HEK293 (cell line): ENCODE measurements around the gene MYOF.

Source experiments
- GLI4 ChIP-seq: fragments of 450-650 bp; formaldehyde crosslinking; IDR thresholded peaks from 2 replicates; pipeline ENCODE4 v1.5.1; 2016; ENCODE audit warnings: missing biosample characterization, missing genetic modification characterization
- REST ChIP-seq: fragments of 450-650 bp; formaldehyde crosslinking; IDR thresholded peaks from 2 replicates; pipeline ENCODE4 v1.5.1; 2016; ENCODE audit warnings: missing biosample characterization, missing genetic modification characterization
- YY1 ChIP-seq: fragments of 450-650 bp; formaldehyde crosslinking; IDR thresholded peaks from 2 replicates; pipeline ENCODE4 v1.5.1; 2018; ENCODE audit warnings: missing biosample characterization, missing genetic modification characterization
- ZBTB49 ChIP-seq: fragments of 450-650 bp; formaldehyde crosslinking; IDR thresholded peaks from 2 replicates; pipeline ENCODE4 v1.5.1; 2016; ENCODE audit warnings: missing biosample characterization, missing genetic modification characterization, low read depth
- ZBTB7A ChIP-seq: fragments of 450-650 bp; formaldehyde crosslinking; IDR thresholded peaks from 2 replicates; pipeline ENCODE4 v1.5.1; 2016; ENCODE audit warnings: low read depth, missing biosample characterization, missing genetic modification characterization
- ZNF140 ChIP-seq: fragments of 450-650 bp; formaldehyde crosslinking; IDR thresholded peaks from 2 replicates; pipeline ENCODE4 v1.5.1; 2016; ENCODE audit warnings: missing biosample characterization, missing genetic modification characterization
- ZNF549 ChIP-seq: fragments of 450-650 bp; IDR thresholded peaks from 2 replicates; pipeline ENCODE4 v1.5.1; 2018; ENCODE audit warnings: missing biosample characterization, missing genetic modification characterization, mild to moderate bottlenecking, inconsistent platforms, moderate library complexity
- ZNF610 ChIP-seq: fragments of 450-650 bp; formaldehyde crosslinking; IDR thresholded peaks from 2 replicates; pipeline ENCODE4 v1.5.1; 2016; ENCODE audit warnings: missing biosample characterization, missing genetic modification characterization, borderline replicate concordance
- TF ChIP-seq, protein P1 (sequence below): fragments of 450-650 bp; formaldehyde crosslinking; IDR thresholded peaks from 2 replicates; pipeline ENCODE4 v1.5.1; 2016; ENCODE audit warnings: missing biosample characterization, missing genetic modification characterization
- TF ChIP-seq, protein P2 (sequence below): fragments of 450-650 bp; formaldehyde crosslinking; IDR thresholded peaks from 2 replicates; pipeline ENCODE4 v1.5.1; 2016; ENCODE audit warnings: missing biosample characterization, missing genetic modification characterization

DNA sequence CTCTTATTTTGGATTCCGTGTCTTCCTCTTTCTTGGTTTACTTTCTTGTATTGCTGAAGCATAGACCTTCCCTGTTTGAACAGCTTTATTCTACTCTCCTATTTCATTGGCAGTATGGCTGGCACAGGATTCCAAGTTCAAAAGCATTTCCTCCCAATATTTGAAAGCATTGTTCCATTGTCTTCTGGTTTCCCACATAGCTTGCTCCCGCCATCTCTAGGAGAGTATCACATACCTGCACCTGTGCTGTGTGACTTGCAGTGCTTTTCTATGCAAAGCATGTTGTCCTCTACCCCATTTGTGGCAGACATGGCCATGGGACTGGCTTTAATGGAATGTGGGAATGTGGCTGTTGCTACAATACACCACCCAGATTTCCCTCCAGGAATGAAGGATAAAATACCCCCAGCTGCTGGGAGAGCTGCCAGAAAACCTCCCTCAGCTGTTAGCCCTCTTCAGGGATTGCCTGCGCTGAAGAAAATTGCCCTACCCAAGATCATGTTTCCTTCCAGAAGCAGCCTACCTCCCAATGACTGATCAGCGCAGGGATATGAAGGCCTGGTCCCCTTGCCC lies 6.9 kb upstream of the MYOF start:
- TF ChIP-seq YY1 (tag by site-specific recombination), result no peak
- TF ChIP-seq GLI4 (tag by site-specific recombination), result no peak
- no peak for TF ChIP-seq ZBTB7A
- TF ChIP-seq, protein P1, sequence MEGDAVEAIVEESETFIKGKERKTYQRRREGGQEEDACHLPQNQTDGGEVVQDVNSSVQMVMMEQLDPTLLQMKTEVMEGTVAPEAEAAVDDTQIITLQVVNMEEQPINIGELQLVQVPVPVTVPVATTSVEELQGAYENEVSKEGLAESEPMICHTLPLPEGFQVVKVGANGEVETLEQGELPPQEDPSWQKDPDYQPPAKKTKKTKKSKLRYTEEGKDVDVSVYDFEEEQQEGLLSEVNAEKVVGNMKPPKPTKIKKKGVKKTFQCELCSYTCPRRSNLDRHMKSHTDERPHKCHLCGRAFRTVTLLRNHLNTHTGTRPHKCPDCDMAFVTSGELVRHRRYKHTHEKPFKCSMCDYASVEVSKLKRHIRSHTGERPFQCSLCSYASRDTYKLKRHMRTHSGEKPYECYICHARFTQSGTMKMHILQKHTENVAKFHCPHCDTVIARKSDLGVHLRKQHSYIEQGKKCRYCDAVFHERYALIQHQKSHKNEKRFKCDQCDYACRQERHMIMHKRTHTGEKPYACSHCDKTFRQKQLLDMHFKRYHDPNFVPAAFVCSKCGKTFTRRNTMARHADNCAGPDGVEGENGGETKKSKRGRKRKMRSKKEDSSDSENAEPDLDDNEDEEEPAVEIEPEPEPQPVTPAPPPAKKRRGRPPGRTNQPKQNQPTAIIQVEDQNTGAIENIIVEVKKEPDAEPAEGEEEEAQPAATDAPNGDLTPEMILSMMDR (tag by site-specific recombination), result no peak
- TF ChIP-seq ZNF549 (tag by site-specific recombination), result no peak
- TF ChIP-seq REST, result no peak
- no peak for TF ChIP-seq ZBTB49
- no peak for TF ChIP-seq ZNF610
- TF ChIP-seq, protein P2, sequence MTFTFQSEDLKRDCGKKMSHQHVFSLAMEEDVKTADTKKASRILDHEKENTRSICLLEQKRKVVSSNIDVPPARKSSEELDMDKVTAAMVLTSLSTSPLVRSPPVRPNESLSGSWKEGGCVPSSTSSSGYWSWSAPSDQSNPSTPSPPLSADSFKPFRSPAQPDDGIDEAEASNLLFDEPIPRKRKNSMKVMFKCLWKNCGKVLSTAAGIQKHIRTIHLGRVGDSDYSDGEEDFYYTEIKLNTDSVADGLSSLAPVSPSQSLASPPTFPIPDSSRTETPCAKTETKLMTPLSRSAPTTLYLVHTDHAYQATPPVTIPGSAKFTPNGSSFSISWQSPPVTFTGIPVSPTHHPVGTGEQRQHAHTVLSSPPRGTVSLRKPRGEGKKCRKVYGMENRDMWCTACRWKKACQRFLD, result no peak
- no peak for TF ChIP-seq ZNF140 (tag by site-specific recombination)
